Tibial nerve (tissue), 4 donors: ENCODE measurements around the gene NHERF1. TPM values are rescaled to one million over a fixed set of nuclear protein-coding genes. Genes with fewer than 3 reads are reported as not detected.
A peak's percentile ranks its signal among the peaks of the same experiment; 100 is the strongest.

Experiments used
- DNase-seq, 2 donors: peaks; one replicate each; pipeline ENCODE4 v3.0.0-alpha.2; 2019; ENCODE audit warnings: low spot score in 2 of 2
- H3K27ac ChIP-seq, 4 donors: fragments of 200-600 bp; sonication (generic) in 3 of 4; one replicate each; pipeline ENCODE4 v1.5.1; 2017 to 2019; ENCODE audit warnings: mild to moderate bottlenecking in 1 of 4
- H3K27me3 ChIP-seq, 2 donors: fragments of 200-600 bp; sonication (generic) in 1 of 2; one replicate each; pipeline versions ENCODE4 v1.5.1 to v1.6.0; 2017 to 2019
- H3K36me3 ChIP-seq, 3 donors: fragments of 200-600 bp; sonication (generic); one replicate each; pipeline ENCODE4 v1.5.1; 2018 to 2019
- H3K4me1 ChIP-seq, 4 donors: fragments of 200-600 bp; sonication (generic) in 3 of 4; one replicate each; pipeline ENCODE4 v1.5.1; 2017 to 2019
- H3K4me3 ChIP-seq, 4 donors: fragments of 200-600 bp; sonication (generic) in 3 of 4; one replicate each; pipeline ENCODE4 v1.5.1; 2017 to 2019; ENCODE audit warnings: mild to moderate bottlenecking in 1 of 4, moderate library complexity in 1 of 4
- H3K9me3 ChIP-seq, 4 donors: fragments of 200-600 bp; sonication (generic) in 3 of 4; one replicate each; pipeline ENCODE4 v1.5.1; 2017 to 2019
- EP300 ChIP-seq, 2 donors: sonication (generic); formaldehyde crosslinking; IDR thresholded peaks; one replicate each; pipeline ENCODE4 v1.6.1; 2017; ENCODE audit warnings: antibody characterized with exemption in 2 of 2, mild to moderate bottlenecking in 1 of 2
- POLR2A ChIP-seq, 2 donors: fragments of 450-650 bp; IDR thresholded peaks; one replicate each; pipeline ENCODE4 v1.6.1; 2017; ENCODE audit warnings: antibody characterized with exemption in 2 of 2, mild to moderate bottlenecking in 2 of 2, moderate library complexity in 2 of 2
- WGBS, 2 donors: methylation state at CpG; one replicate each; pipeline ENCODE4 v1.1.5; 2018; 5-methylcytosine and 5-hydroxymethylcytosine counted together
- total RNA-seq, 4 donors: library from RNA; depleted of rRNA; stranded (reverse); fragments of >200 nt; gene quantifications; one replicate each; pipeline ENCODE4 v1.1.0, GENCODE V29; 2016
- TF ChIP-seq, protein P1 (sequence below), 5 experiments: fragments of 200-600 bp in 3 of 5; fragments of 450-650 bp in 2 of 5; sonication (generic) in 3 of 5; IDR thresholded peaks; one replicate each; pipeline ENCODE4 v1.5.1; 2016 to 2019; ENCODE audit warnings: antibody characterized with exemption in 5 of 5, mild to moderate bottlenecking in 3 of 5, moderate library complexity in 2 of 5

The NHERF1 gene
- total RNA-seq, 4 donors from 2014 or later, result 42.2 to 55.2 (median 53.0) TPM

DNA sequence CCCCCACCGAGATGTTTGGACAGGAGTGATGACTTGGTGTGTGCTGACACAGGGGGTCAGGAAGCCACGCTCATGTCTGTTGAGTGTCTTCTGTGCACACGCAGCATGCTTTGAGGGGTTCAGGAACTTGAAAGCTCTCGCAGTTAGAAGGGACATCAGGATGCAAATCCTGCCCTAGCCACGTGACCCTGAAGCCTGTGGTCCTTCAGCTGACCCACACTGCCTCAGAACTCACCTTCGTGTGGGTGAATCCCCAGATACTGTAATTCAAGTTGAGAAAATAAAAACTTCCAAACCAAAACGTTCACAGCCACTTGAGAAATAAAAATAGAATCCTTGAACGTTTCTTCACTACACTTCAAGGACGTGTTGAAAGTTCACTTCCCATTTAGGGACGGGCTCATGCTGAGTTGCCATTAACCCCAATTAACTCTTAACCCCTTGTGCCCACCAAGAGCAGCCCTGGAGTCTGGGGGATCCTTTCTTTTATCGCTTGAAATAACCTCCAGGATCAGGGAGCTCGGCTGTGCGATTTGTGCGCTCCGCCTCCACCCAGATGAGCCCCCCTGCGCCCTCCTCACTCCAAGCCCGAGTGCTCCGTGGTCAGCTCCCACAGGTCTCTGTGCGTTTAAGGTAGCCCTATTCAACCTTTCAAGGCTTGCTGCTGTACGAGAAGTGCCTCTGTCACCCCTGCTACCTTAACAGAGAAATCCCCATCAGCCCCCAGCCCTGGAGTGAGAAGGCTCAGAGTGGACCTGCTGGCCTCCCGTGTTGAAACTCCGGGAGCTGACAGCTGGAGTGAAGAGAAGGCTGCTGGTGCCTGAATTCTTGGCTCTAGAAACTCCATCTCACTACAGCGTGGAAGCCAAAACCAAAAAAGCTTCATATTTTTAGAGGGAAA is 63.9 kb downstream of the NHERF1 start:
- Histone ChIP-seq H3K27ac (peak overlapping the region; percentile 28 to 85 (median 56)), H3K9me3 (no peaks in the 10 kb centered on the region), H3K4me3 (no peak overlapping the region), H3K36me3 (peaks cover 0 to 25% (median 0%) of the 10 kb centered on the region in 3 donors), H3K27me3 (no peaks in the 10 kb centered on the region), H3K4me1 (peaks cover 0 to 54% (median 24%) of the 10 kb centered on the region in 4 donors)
- WGBS, 2 donors, result 38 to 40% methylated on average over 23 of the region's 23 CpGs
- TF ChIP-seq, protein P1, sequence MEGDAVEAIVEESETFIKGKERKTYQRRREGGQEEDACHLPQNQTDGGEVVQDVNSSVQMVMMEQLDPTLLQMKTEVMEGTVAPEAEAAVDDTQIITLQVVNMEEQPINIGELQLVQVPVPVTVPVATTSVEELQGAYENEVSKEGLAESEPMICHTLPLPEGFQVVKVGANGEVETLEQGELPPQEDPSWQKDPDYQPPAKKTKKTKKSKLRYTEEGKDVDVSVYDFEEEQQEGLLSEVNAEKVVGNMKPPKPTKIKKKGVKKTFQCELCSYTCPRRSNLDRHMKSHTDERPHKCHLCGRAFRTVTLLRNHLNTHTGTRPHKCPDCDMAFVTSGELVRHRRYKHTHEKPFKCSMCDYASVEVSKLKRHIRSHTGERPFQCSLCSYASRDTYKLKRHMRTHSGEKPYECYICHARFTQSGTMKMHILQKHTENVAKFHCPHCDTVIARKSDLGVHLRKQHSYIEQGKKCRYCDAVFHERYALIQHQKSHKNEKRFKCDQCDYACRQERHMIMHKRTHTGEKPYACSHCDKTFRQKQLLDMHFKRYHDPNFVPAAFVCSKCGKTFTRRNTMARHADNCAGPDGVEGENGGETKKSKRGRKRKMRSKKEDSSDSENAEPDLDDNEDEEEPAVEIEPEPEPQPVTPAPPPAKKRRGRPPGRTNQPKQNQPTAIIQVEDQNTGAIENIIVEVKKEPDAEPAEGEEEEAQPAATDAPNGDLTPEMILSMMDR (IDR thresholded peaks at IDR 0.05), result no peak
- TF ChIP-seq POLR2A (IDR thresholded peaks at IDR 0.05), result no peak
- TF ChIP-seq EP300 (IDR thresholded peaks at IDR 0.05), result no peak
- DNase-seq, result no peak

DNA sequence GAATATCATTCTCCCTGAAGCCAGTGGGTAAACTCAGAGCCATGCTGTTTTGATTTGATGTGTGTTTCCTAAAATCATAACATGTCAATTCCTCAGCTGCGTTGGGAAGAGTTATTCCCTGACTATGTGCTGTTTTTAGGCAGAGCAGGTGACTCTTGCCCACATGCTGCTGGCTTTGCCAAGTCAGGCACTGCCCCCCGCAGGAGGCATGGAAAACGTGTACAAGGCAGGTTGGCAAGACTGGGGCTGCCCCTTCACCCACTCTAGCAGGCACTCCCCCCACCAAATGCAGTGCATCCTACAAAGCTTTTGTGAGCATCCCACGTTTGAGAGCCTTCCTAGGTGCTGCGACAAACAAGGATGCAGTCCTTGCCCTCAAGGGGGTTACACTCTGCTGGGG is 66.0 kb downstream of the NHERF1 start:
- Histone ChIP-seq H3K4me1 (peaks cover 0 to 50% (median 24%) of the 10 kb centered on the region in 4 donors), H3K4me3 (no peak overlapping the region), H3K27ac (peak overlapping the region in 1 of 4 donors; percentile 85), H3K9me3 (no peaks in the 10 kb centered on the region), H3K36me3 (peaks cover 0 to 23% (median 0%) of the 10 kb centered on the region in 3 donors), H3K27me3 (no peaks in the 10 kb centered on the region)
- no peak for DNase-seq
- TF ChIP-seq EP300 (IDR thresholded peaks at IDR 0.05) (no peak), POLR2A (IDR thresholded peaks at IDR 0.05) (no peak)
- TF ChIP-seq, protein P1 (IDR thresholded peaks at IDR 0.05), result no peak
- WGBS, 2 donors, result 73 to 82% methylated on average over 5 of the region's 5 CpGs

DNA sequence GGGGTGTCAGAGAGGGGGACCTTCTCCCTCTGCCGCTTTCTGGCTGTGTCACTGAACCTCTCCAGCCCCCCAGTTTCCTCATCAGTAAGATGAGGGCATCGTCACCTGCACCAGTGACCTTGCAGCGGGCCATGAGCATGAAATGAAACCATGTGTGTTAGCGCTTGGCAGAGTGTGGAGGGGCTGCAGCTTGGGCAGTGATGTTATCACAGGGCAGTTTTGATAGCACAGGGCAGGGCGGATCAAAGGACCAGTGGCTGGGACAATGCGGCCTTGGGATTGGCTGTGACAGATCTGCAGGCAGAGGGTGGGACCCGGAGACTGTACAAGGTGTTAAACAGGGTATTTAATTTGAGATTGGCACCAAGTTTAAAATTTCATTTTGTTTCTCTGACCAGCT is 66.6 kb downstream of the NHERF1 start:
- H3K4me1 ChIP-seq, result peaks cover 0 to 46% (median 24%) of the 10 kb centered on the region in 4 donors
- H3K4me3 ChIP-seq, result no peak overlapping the region
- DNase-seq, result no peak
- TF ChIP-seq POLR2A (IDR thresholded peaks at IDR 0.05) (no peak), EP300 (IDR thresholded peaks at IDR 0.05) (no peak)
- TF ChIP-seq, protein P1 (IDR thresholded peaks at IDR 0.05), result no peak
- 94 to 97% methylated on average over 7 of the region's 7 CpGs for WGBS, 2 donors
- H3K36me3 ChIP-seq, result peaks cover 0 to 29% (median 0%) of the 10 kb centered on the region in 3 donors
- no peaks in the 10 kb centered on the region for H3K9me3 ChIP-seq
- H3K27ac ChIP-seq, result no peak overlapping the region
- H3K27me3 ChIP-seq, result no peaks in the 10 kb centered on the region

DNA sequence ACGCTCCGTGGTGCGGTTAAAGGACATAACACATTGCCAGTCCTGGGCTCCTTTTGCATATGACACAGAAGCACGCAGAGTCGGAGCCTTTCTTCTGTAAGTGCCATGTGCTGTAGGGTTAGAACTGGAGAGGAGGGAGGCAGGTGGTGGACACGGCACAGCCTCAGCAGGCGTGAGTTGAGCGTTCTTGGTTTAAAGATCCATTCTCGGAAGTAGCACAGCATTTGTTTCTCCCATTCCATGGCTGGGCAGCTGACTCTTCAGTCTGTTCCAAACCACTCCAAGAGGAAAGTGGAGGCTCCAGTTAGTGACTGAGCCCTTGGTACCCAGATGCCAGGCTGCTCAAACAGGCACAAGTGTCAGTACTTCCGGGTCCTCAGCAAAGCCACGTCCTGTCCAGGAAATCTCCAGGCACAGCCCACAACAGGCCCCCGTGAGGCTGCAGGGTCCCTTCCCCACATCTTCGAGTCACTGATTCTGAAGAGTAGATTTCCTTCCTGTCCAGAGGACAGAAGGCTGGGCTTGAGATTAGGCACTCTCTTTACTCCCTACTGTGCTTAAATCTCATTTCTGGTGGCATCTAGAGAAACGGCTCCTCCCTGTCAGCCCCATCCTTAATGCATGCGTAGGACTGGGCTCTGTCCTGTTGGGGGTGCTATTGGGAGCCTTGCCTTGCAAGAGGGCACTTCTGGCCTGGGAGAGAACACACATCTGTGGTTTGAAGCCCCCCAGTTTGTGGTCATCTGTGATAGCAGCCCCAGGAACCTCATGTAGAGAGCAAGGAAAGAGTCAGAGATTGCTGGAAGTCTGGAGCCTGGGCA is 67.3 kb downstream of the NHERF1 start:
- no peak for DNase-seq
- no peak overlapping the region for H3K27ac ChIP-seq
- H3K9me3 ChIP-seq, result no peaks in the 10 kb centered on the region
- H3K27me3 ChIP-seq, result no peaks in the 10 kb centered on the region
- H3K4me1 ChIP-seq, result peaks cover 0 to 46% (median 22%) of the 10 kb centered on the region in 4 donors
- H3K36me3 ChIP-seq, result peaks cover 0 to 34% (median 0%) of the 10 kb centered on the region in 3 donors
- H3K4me3 ChIP-seq, result no peak overlapping the region
- 83 to 85% methylated on average over 15 of the region's 15 CpGs for WGBS, 2 donors
- TF ChIP-seq, protein P1 (IDR thresholded peaks at IDR 0.05), result no peak
- no peak for TF ChIP-seq EP300 (IDR thresholded peaks at IDR 0.05)
